GM19193 (cell line): ENCODE data around the gene PRR23E.

Source experiments
- POLR2A ChIP-seq: IDR thresholded peaks from 4 replicates; pipeline ENCODE4 v1.6.1; 2011; ENCODE audit not compliant: insufficient read depth, insufficient read length; ENCODE audit errors: extremely low read depth

The PRR23E gene

DNA sequence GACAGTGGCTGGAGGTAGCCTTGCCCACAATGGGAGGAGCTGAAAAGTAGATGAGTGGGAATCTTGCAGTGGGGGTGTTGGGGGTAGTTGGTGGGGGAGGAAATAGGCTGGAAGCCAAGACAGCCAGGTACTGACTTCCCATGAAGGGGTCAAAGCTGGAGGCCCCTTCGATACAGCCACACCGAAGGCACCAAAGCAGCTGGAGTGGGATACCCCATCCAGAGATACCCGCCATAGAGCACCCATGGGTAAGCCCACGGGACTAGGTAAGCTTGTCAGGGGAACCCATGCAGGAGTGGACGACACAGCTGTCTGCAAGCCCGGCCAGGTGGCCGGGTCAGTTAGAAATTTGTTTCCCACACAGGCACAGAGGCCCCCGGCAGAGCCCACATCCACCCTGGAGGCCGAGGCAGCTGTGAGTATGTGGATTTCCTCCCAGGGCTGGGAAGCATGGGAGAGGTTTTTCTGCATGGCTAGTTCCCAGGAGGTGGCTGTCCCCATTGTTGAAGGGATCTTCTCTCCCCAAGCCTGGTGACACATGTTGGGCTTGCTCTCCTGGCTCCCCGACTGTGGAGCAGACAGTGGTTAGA lies 28.6 kb downstream of the PRR23E start:
- TF ChIP-seq POLR2A, result no peak

DNA sequence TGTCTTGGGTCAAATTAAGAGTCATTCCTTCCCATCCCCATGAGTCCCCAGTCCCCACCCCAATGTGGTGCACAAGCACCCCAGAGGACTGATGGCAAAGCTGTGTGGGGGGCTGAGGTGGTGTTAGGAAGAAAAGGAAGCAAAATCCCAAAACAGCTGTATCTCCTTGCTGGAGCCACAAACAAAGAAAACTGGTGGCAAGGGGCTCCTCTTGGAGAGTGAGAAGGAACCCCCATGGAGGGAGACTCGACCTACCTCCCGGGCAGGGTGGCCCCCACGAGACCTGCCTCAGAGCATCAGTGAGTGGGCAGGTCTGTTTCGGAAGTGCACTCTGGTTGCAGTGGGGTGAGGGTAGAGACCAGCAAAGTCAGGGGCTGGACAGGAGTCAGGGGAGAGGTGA lies 29.2 kb downstream of the PRR23E start:
- no peak for TF ChIP-seq POLR2A

DNA sequence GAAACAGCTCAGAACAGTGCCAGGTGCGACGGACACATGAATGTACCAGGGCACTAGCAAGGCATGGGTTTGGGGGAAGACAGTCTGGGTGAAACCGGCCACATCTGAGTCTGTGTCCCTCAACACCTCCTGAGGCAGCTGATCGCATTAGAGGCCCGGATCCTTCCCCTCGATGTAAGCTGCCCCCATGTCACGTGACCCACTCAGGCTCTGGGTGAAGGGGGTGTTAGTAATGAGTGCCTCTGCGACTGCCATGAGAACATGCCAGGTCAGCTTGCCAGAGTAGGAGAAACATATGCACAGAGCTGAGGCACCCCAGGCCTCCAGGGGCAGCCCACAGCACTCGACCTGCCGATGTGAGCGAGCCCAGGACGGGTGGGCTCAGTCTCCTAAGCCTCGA lies 29.7 kb downstream of the PRR23E start:
- no peak for TF ChIP-seq POLR2A

DNA sequence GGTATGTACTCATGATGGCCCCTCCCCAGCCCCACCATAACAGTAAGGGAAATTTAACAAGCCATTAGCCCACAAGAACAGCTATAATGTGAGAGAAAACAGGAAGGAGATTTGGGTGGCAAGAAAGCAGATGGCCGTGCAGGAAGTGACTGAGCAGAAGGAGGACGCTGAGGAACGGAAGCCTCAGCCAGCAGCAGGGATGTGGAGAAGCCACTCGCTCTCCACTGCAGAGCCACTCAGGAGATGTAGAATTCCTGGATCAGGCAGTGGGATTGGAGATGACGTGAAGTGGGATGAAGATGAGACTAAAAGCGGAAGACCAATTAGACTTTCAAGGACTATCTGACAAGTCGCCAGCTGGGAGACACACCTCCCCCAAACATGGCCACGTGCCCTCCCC lies 31.2 kb downstream of the PRR23E start:
- no peak for TF ChIP-seq POLR2A

DNA sequence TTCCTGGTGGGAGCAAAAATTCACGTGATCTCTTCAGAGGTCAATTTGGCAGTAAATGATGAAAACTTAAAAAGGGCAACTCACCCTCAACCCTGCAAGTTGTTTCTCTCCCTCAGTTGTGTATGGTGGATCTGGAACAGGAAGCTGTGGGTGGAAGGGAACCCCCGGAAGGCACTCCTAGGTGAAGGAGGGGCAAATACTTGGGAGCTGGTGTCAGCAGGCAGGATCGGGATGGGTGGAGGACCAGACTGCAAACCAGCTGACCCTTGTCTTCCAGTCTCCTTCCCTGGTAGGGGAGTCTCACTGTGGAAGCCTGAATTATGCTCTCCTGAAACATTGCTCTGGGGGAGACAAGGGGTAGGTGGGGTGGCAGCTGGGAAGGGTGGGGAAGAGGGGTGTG lies 33.5 kb downstream of the PRR23E start:
- TF ChIP-seq POLR2A, result no peak

DNA sequence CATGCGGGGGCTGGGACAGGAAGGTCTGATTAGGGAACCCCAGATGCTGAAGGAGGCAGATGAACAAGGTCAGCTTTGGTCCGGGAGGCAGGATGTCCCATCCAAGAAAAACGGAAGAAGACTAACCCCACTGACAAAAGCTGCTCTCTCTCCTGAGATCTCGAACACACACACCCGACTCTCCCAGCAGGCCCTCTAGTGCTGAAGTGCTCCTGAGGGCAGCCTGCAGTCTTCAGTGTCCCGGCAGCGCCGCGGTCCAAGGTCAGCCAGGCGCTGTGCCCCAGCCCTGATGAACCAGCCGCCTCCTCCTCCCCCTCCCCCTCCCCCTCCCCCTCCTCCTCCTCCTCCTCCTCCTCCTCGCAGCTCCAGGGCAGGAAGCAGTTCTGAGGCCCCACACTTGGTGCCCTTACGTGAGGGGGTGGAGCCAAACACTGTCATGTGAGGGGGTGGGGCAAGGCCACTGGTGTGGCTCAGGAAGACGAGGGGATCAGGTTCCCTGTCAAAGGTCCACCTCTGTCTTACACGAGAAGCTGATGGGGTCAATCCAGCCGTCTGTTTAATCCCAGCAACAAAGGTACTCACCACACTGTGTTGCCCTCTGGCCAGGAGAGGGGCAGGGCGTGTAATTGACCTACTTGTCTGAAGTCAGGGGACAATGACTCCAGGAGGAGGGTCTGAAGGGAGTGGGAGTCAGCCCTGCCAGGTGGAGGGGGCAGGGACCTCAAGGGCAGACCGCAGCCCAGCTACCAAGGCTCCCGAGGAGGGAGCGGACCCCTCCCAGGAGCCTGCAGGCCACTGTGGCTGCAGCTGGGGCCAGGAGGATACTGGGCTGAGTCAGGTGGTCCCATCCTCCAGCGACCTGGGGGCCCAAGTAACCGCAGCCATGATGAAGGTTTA lies 34.3 kb downstream of the PRR23E start:
- no peak for TF ChIP-seq POLR2A

DNA sequence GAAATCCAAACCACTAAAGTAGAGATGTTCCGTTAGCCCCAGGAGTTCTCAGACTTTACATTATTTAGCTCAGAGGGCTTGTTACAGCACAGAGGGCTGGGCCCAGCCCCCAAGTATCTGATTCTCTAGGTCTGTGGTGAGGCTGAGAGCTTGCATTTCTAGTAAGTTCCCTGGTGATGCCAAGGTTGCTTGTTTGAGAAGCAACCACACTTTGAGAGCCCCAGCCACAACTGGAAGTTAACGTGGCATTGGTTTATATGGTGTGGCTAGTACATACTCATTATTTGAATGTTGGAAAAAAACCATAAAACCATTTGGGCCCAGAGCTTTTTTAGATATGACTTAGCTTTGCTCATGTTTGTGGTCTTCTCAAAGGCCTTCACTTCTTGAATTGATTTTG lies 35.9 kb downstream of the PRR23E start:
- TF ChIP-seq POLR2A, result no peak

DNA sequence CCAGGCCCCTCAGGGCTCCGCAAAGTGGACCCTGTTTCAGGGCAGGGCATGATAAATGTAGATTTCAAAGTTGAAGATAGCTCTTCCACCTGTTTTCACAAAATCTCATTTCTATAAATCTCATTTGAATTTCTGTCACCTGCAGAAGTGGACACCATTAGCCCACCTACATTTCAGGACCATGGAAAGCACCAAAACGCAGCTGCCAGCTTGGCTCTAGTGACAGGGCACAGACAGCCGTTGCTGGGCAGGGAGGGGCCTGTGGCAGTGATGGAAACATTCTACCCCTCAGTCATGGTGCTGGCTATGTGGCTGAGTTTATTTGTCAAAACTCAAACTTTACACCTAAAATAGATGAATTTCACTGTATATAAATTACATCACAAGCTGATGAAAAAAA lies 40.4 kb downstream of the PRR23E start:
- TF ChIP-seq POLR2A, result no peak

DNA sequence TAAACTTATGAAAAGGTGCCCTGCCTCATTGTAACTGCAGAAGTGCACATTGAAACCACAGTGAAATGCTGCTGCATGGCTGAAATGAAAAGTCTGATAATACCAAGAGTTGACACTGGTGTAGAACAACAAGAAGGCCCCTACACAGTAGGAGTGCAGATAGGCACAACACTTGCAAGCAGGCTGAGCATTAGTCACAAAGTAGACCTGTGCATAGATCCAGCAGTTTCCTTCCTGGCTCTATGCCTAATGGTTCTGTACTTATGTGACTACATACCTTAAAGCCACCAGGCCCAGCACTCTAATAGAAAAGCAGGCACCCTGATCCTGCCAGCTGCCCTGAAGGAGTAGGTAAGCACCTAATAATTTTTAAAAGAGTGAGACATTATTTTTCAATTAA lies 41.8 kb downstream of the PRR23E start:
- no peak for TF ChIP-seq POLR2A

DNA sequence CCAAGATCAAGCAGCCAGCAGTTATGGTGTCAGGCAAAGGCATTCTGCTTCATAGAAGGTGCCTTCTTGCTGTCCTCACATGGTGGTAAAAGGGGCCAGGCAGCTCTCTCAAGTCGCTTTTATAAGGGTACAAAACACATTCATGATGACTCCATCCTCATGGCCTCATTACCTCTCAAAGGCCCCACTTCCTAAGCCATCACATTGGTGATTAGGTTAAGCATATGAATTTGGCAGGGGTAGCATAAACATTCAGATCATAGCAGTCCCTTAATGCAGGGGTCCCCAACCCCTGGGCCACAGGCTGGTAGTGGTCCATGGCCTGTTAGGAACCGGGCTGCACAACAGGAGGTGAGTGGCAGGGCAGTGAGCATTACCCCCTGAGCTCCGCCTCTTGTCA lies 42.8 kb downstream of the PRR23E start:
- no peak for TF ChIP-seq POLR2A

DNA sequence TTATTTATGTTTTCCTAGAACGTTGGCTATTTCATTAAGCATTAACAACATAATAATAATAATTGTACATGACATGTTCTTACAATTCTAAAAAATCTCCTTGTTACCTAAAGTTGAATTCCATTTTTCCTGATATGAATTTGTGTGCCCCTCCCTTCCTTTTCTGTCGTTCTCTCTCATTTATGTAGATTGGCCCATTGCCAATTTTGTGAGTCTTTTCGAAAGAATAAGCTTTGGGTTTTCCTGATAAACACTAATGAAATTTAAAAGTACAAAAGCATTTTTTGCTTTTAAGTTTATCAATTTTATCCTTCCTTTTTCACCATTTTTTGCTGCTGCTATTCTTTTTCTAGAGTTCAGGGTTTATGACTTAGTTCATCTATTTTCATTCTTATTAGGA lies 44.9 kb downstream of the PRR23E start:
- no peak for TF ChIP-seq POLR2A

DNA sequence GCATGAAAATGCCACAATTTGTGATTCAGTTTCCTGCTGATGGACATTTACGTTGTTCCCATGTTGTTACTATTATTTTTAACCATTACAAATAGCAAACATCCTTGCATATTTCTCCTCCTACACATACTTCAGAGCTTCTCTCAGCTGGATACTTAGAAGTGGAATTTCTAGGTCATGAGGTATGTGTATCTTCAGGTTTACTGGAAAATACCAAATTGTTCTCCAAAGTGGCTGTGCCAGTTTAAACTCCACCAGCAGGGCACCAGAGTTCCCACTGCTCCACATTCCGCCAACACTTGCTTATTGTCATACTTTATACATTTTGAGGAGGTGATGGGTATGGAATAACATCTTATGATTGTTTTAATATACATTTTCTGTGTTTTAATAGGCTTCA lies 45.7 kb downstream of the PRR23E start:
- no peak for TF ChIP-seq POLR2A

DNA sequence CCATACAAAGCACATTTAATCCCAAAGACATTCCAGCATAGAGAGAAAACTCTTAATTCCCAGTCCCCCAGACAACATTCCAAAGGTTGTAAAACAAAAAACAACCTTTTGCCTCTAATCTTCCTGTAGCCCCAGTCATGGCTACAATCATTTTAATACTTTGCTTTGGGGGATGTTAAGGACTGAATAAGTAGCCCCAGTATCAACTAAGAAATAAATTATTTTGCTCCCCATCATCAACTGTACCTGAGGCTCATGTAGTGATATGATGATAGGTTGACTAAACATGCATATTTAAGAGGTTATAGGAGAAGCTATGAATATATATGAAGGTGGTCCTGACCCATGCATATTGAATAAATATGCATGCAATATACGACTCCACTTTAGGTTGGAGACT lies 54.4 kb downstream of the PRR23E start:
- no peak for TF ChIP-seq POLR2A
